LNCAP (cell line): ENCODE measurements around the gene GRHL3.

ENCODE experiments used
- CTCF ChIP-seq: fragments of 450-650 bp; IDR thresholded peaks from 2 replicates; pipeline ENCODE4 v1.5.1; 2017; ENCODE audit warnings: mild to moderate bottlenecking

Gene GRHL3

GRCh38 chr1:24295535-24295934 is 23.6 kb upstream of the GRHL3 start:
- TF ChIP-seq CTCF = no peak

- no peak for TF ChIP-seq CTCF
These were observed 21.8 kb upstream of the GRHL3 start for GRCh38 chr1:24297187-24297851.

- no peak for TF ChIP-seq CTCF
These were observed 21.3 kb upstream of the GRHL3 start for GRCh38 chr1:24297852-24298232.

GRCh38 chr1:24298606-24299005 is 20.6 kb upstream of the GRHL3 start:
- TF ChIP-seq CTCF = no peak

- no peak for TF ChIP-seq CTCF
These were observed 19.3 kb upstream of the GRHL3 start for GRCh38 chr1:24299901-24300300.

GRCh38 chr1:24300971-24301784 is 18.0 kb upstream of the GRHL3 start:
- no peak for TF ChIP-seq CTCF

- TF ChIP-seq CTCF = no peak
These were observed 17.4 kb upstream of the GRHL3 start for GRCh38 chr1:24301785-24302175.
